ENCODE measurements around the gene RTP3.
A peak's percentile ranks its signal among the peaks of the same experiment; 100 is the strongest.
"Not testable (repeated sequence)": the region's sequence is repeated elsewhere in the genome, so short reads cannot be mapped to it uniquely, and the experiment has no call there.

RTP3 gene

GRCh38 chr3:46533091-46533490 is 35.3 kb downstream of the RTP3 start:
- peaks cover 1% of the 10 kb centered on the region for H3K36me3 Mint-ChIP-seq
- no peak overlapping the region for H3K4me3 Mint-ChIP-seq
- H3K4me1 Mint-ChIP-seq, result peaks cover 26% of the 10 kb centered on the region
- H3K27me3 Mint-ChIP-seq, result peaks cover 6% of the 10 kb centered on the region
- H3K27ac Mint-ChIP-seq, result no peak overlapping the region
- ATAC-seq (ENCODE audit: low read depth) (no peak), DNase-seq (ENCODE audit: low spot score in 2 of 2) (no peak)
- H3K9me3 Mint-ChIP-seq, result peaks cover 2% of the 10 kb centered on the region

- H3K4me1 Mint-ChIP-seq, result peaks cover 40% of the 10 kb centered on the region
- H3K4me3 Mint-ChIP-seq, result no peak overlapping the region
- H3K27ac Mint-ChIP-seq, result no peak overlapping the region
- peaks cover 2% of the 10 kb centered on the region for H3K9me3 Mint-ChIP-seq
- ATAC-seq (ENCODE audit: low read depth) (no peak), DNase-seq (ENCODE audit: low spot score in 2 of 2) (no peak)
- peaks cover 1% of the 10 kb centered on the region for H3K36me3 Mint-ChIP-seq
- peaks cover 6% of the 10 kb centered on the region for H3K27me3 Mint-ChIP-seq
These were observed 38.0 kb downstream of the RTP3 start for GRCh38 chr3:46535746-46536145.

- no peak for ATAC-seq (ENCODE audit: low read depth)
- no peak for DNase-seq (ENCODE audit: low spot score in 2 of 2)
- H3K4me1 Mint-ChIP-seq, result peaks cover 43% of the 10 kb centered on the region
- H3K4me3 Mint-ChIP-seq, result no peak overlapping the region
- H3K27me3 Mint-ChIP-seq, result peaks cover 3% of the 10 kb centered on the region
- peaks cover 2% of the 10 kb centered on the region for H3K9me3 Mint-ChIP-seq
- H3K27ac Mint-ChIP-seq, result no peak overlapping the region
- peaks cover 1% of the 10 kb centered on the region for H3K36me3 Mint-ChIP-seq
These were observed 39.0 kb downstream of the RTP3 start for GRCh38 chr3:46536758-46537157.

- H3K36me3 Mint-ChIP-seq, result peaks cover 1% of the 10 kb centered on the region
- H3K27me3 Mint-ChIP-seq, result peaks cover 3% of the 10 kb centered on the region
- ATAC-seq (ENCODE audit: low read depth), result no peak
- H3K4me1 Mint-ChIP-seq, result peaks cover 48% of the 10 kb centered on the region
- H3K27ac Mint-ChIP-seq, result no peak overlapping the region
- peaks cover 2% of the 10 kb centered on the region for H3K9me3 Mint-ChIP-seq
- DNase-seq (ENCODE audit: low spot score in 2 of 2), result no peak
- H3K4me3 Mint-ChIP-seq, result no peak overlapping the region
These were observed 39.5 kb downstream of the RTP3 start for GRCh38 chr3:46537316-46537715.

- DNase-seq (ENCODE audit: low spot score in 2 of 2) (no peak), ATAC-seq (ENCODE audit: low read depth) (no peak)
- H3K36me3 Mint-ChIP-seq, result peaks cover 1% of the 10 kb centered on the region
- H3K4me1 Mint-ChIP-seq, result peaks cover 47% of the 10 kb centered on the region
- peaks cover 2% of the 10 kb centered on the region for H3K9me3 Mint-ChIP-seq
- no peak overlapping the region for H3K4me3 Mint-ChIP-seq
- peak overlapping the region; percentile 94 for H3K27ac Mint-ChIP-seq
- H3K27me3 Mint-ChIP-seq, result peaks cover 3% of the 10 kb centered on the region
These were observed 40.0 kb downstream of the RTP3 start for GRCh38 chr3:46537779-46538178.

GRCh38 chr3:46538425-46538802 is 40.6 kb downstream of the RTP3 start:
- H3K4me3 Mint-ChIP-seq, result peak overlapping the region; percentile 73
- H3K36me3 Mint-ChIP-seq; H3K27me3 Mint-ChIP-seq; ATAC-seq (ENCODE audit: low read depth); DNase-seq (ENCODE audit: low spot score in 2 of 2); H3K9me3 Mint-ChIP-seq: not testable (repeated sequence)
- H3K4me1 Mint-ChIP-seq, result peaks cover 52% of the 10 kb centered on the region
- H3K27ac Mint-ChIP-seq, result peak overlapping the region; percentile 94

GRCh38 chr3:46538803-46539442 is 41.1 kb downstream of the RTP3 start:
- H3K4me1 Mint-ChIP-seq, result peaks cover 52% of the 10 kb centered on the region
- DNase-seq (ENCODE audit: low spot score in 2 of 2), result peak; percentile 75 to 87
- H3K36me3 Mint-ChIP-seq, result peaks cover 1% of the 10 kb centered on the region
- peaks cover 2% of the 10 kb centered on the region for H3K9me3 Mint-ChIP-seq
- peak overlapping the region; percentile 73 for H3K4me3 Mint-ChIP-seq
- peak overlapping the region; percentile 94 for H3K27ac Mint-ChIP-seq
- peak; percentile 91 for ATAC-seq (ENCODE audit: low read depth)
- H3K27me3 Mint-ChIP-seq, result peaks cover 3% of the 10 kb centered on the region

GRCh38 chr3:46539443-46540005 is 41.7 kb downstream of the RTP3 start:
- peak overlapping the region; percentile 94 for H3K27ac Mint-ChIP-seq
- no peaks in the 10 kb centered on the region for H3K9me3 Mint-ChIP-seq
- DNase-seq (ENCODE audit: low spot score in 2 of 2) (peak in 1 of 2 donors; percentile 32), ATAC-seq (ENCODE audit: low read depth) (no peak)
- peaks cover 55% of the 10 kb centered on the region for H3K4me1 Mint-ChIP-seq
- H3K36me3 Mint-ChIP-seq, result peaks cover 1% of the 10 kb centered on the region
- H3K4me3 Mint-ChIP-seq, result peak overlapping the region; percentile 73
- peaks cover 5% of the 10 kb centered on the region for H3K27me3 Mint-ChIP-seq

- Mint-ChIP-seq H3K36me3 (no peaks in the 10 kb centered on the region), H3K4me3 (no peak overlapping the region), H3K9me3 (no peaks in the 10 kb centered on the region), H3K4me1 (peaks cover 55% of the 10 kb centered on the region), H3K27ac (peak overlapping the region; percentile 76), H3K27me3 (peaks cover 2% of the 10 kb centered on the region)
- ATAC-seq (ENCODE audit: low read depth) (no peak), DNase-seq (ENCODE audit: low spot score in 2 of 2) (no peak)
These were observed 42.8 kb downstream of the RTP3 start for GRCh38 chr3:46540550-46540949.

GRCh38 chr3:46541835-46542234 is 44.1 kb downstream of the RTP3 start:
- peak overlapping the region; percentile 1 for H3K27ac Mint-ChIP-seq
- H3K4me3 Mint-ChIP-seq, result no peak overlapping the region
- H3K36me3 Mint-ChIP-seq, result no peaks in the 10 kb centered on the region
- H3K27me3 Mint-ChIP-seq, result peaks cover 2% of the 10 kb centered on the region
- ATAC-seq (ENCODE audit: low read depth) (no peak), DNase-seq (ENCODE audit: low spot score in 2 of 2) (no peak)
- no peaks in the 10 kb centered on the region for H3K9me3 Mint-ChIP-seq
- H3K4me1 Mint-ChIP-seq, result peaks cover 53% of the 10 kb centered on the region

GRCh38 chr3:46542344-46542743 is 44.6 kb downstream of the RTP3 start:
- peaks cover 2% of the 10 kb centered on the region for H3K27me3 Mint-ChIP-seq
- H3K4me1 Mint-ChIP-seq, result peaks cover 51% of the 10 kb centered on the region
- no peaks in the 10 kb centered on the region for H3K36me3 Mint-ChIP-seq
- no peaks in the 10 kb centered on the region for H3K9me3 Mint-ChIP-seq
- DNase-seq (ENCODE audit: low spot score in 2 of 2), result no peak
- H3K4me3 Mint-ChIP-seq, result no peak overlapping the region
- no peak overlapping the region for H3K27ac Mint-ChIP-seq
- no peak for ATAC-seq (ENCODE audit: low read depth)

- ATAC-seq (ENCODE audit: low read depth) (no peak), DNase-seq (ENCODE audit: low spot score in 2 of 2) (no peak)
- Mint-ChIP-seq H3K4me3 (no peak overlapping the region), H3K27ac (no peak overlapping the region), H3K27me3 (peaks cover 2% of the 10 kb centered on the region), H3K36me3 (no peaks in the 10 kb centered on the region), H3K4me1 (peaks cover 47% of the 10 kb centered on the region), H3K9me3 (no peaks in the 10 kb centered on the region)
These were observed 45.0 kb downstream of the RTP3 start for GRCh38 chr3:46542801-46543201.

- Mint-ChIP-seq H3K9me3 (no peaks in the 10 kb centered on the region), H3K4me3 (no peak overlapping the region), H3K27ac (no peak overlapping the region), H3K27me3 (peaks cover 2% of the 10 kb centered on the region), H3K4me1 (peaks cover 38% of the 10 kb centered on the region), H3K36me3 (no peaks in the 10 kb centered on the region)
- DNase-seq (ENCODE audit: low spot score in 2 of 2) (no peak), ATAC-seq (ENCODE audit: low read depth) (no peak)
These were observed 47.2 kb downstream of the RTP3 start for GRCh38 chr3:46544771-46545503.

GRCh38 chr3:46545818-46546630 is 48.2 kb downstream of the RTP3 start:
- H3K4me1 Mint-ChIP-seq, result peaks cover 38% of the 10 kb centered on the region
- DNase-seq (ENCODE audit: low spot score in 2 of 2) (no peak), ATAC-seq (ENCODE audit: low read depth) (no peak)
- no peak overlapping the region for H3K4me3 Mint-ChIP-seq
- no peaks in the 10 kb centered on the region for H3K36me3 Mint-ChIP-seq
- no peak overlapping the region for H3K27ac Mint-ChIP-seq
- H3K9me3 Mint-ChIP-seq, result no peaks in the 10 kb centered on the region
- peaks cover 2% of the 10 kb centered on the region for H3K27me3 Mint-ChIP-seq

Measured in memory B cell (primary cell).